22Rv1 (cell line): ENCODE data around the gene EIF4E2.

Source experiments
- ZFX ChIP-seq: fragments of 450-650 bp; IDR thresholded peaks from 2 replicates; pipeline ENCODE4 v1.6.1; 2017; ENCODE audit warnings: antibody characterized with exemption, borderline replicate concordance
- TF ChIP-seq, protein P1 (sequence below): fragments of 450-650 bp; IDR thresholded peaks from 2 replicates; pipeline ENCODE4 v1.5.1; 2017; ENCODE audit warnings: mild to moderate bottlenecking

DNA sequence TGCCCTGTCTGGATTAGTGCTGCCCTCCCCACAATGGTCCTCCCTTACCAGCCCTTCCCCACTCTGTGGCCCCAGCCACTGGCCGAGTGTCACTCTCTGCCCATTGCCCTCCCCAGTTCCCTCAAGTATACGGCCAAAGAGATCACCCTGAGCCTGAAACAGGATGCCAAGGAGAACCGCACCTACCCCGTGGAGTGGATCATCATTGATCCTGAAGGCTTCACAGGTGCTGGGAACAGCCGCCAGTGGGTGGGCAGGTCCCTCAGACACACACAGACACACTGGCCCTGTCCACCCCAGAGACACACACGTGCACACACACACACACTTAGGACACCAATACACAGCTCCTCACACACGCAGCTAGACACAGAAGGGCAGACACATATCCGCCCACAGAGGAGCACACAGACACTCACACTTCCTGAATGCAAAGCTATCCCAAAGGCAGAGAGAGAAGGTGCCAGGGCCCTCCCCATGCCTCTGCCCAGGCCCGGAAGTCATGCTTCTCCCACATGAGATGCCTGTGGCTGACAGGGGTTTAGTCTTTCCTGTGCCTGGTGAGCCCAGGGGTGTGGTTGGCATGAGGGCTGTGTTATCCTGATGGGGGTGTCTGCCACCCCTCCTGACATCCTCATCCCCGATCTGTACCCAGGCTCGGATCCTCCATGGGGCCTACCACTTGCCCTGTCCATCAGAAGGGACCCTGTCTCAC is 21.6 kb upstream of the EIF4E2 start:
- TF ChIP-seq, protein P1, sequence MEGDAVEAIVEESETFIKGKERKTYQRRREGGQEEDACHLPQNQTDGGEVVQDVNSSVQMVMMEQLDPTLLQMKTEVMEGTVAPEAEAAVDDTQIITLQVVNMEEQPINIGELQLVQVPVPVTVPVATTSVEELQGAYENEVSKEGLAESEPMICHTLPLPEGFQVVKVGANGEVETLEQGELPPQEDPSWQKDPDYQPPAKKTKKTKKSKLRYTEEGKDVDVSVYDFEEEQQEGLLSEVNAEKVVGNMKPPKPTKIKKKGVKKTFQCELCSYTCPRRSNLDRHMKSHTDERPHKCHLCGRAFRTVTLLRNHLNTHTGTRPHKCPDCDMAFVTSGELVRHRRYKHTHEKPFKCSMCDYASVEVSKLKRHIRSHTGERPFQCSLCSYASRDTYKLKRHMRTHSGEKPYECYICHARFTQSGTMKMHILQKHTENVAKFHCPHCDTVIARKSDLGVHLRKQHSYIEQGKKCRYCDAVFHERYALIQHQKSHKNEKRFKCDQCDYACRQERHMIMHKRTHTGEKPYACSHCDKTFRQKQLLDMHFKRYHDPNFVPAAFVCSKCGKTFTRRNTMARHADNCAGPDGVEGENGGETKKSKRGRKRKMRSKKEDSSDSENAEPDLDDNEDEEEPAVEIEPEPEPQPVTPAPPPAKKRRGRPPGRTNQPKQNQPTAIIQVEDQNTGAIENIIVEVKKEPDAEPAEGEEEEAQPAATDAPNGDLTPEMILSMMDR, result no peak
- no peak for TF ChIP-seq ZFX
